ENCODE data around the gene LRRN2. TPM values are rescaled to one million over a fixed set of nuclear protein-coding genes. Genes with fewer than 3 reads are reported as not detected.

LRRN2 gene
- total and polyA plus RNA-seq, 2 donors (not counting 3 experiments of a cell fraction or from before 2014, with no cell fraction given), result not detected

DNA sequence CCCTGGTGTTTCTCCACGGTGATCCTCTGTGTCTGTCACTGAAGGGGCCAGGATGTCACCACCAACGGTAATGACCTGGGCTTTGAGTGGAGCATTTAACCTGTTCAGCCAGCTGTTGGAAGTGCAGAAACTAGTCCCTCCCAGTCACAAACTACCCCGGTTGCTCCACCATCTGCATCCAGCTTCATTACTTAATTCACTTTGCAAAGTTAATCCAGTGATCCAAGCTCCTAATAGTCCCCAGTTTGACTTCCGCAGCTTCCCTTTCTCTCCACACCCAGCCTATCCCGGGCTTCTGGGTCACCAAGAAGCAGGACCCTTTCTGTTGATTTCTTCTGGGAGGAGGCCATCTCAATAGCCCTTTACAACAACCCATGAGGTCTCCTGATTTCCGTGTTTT is 105.9 kb downstream of the LRRN2 start:
- dilution Hi-C loops (cut with MboI; ENCODE audit: extremely low pct_ligation_motif_present, low sequenced_read_pairs), result no loop called here
- H3K27ac ChIP-seq (ENCODE audit: insufficient read depth, low read depth, low read length), result no peak overlapping the region
- H3K4me3 ChIP-seq (replicated peaks in 1 of 3; ENCODE audit: insufficient read depth in 1 of 3, low read depth in 1 of 3, low read length in 3 of 3), result no peak overlapping the region
- H3K9ac ChIP-seq (replicated peaks; ENCODE audit: extremely low read depth, insufficient read depth, low read length), result no peak overlapping the region
- no peak for FAIRE-seq
- H3K9me1 ChIP-seq (replicated peaks; ENCODE audit: control insufficient read depth, extremely low read depth, insufficient read depth, low read length), result no peaks in the 10 kb centered on the region
- no peaks in the 10 kb centered on the region for H3K27me3 ChIP-seq (ENCODE audit: control insufficient read depth in 2 of 2, insufficient read depth in 2 of 2, low read length in 2 of 2)
- H3K79me2 ChIP-seq (ENCODE audit: control insufficient read depth, insufficient read depth, low read length), result no peaks in the 10 kb centered on the region
- H2AFZ ChIP-seq (ENCODE audit: low read depth, low read length), result no peak overlapping the region
- TF ChIP-seq POLR2AphosphoS5 (IDR thresholded peaks at IDR 0.05; ENCODE audit: insufficient read depth, low read depth, low read length) (no peak), FOS (IDR thresholded peaks at IDR 0.05; ENCODE audit: borderline replicate concordance, insufficient read depth, low read length) (no peak), MYC (IDR thresholded peaks at IDR 0.05; ENCODE audit: low read depth, low read length) (no peak), GATA2 (IDR thresholded peaks at IDR 0.05; ENCODE audit: insufficient read depth, insufficient read length, low read depth, low read length) (no peak)
- TF ChIP-seq, protein P1, sequence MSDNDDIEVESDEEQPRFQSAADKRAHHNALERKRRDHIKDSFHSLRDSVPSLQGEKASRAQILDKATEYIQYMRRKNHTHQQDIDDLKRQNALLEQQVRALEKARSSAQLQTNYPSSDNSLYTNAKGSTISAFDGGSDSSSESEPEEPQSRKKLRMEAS (IDR thresholded peaks at IDR 0.05; ENCODE audit: insufficient read depth, insufficient read length), result no peak
- no peaks in the 10 kb centered on the region for H3K36me3 ChIP-seq (ENCODE audit: control insufficient read depth in 2 of 2, extremely low read depth in 1 of 2, insufficient read depth in 2 of 2, low read length in 2 of 2)
- no TSS peak for BruUV-seq (replicated peaks)
- H3K4me1 ChIP-seq (ENCODE audit: control insufficient read depth, extremely low read depth, insufficient read depth, low read length), result no peaks in the 10 kb centered on the region
- H3K4me2 ChIP-seq (ENCODE audit: insufficient read depth, low read length), result no peak overlapping the region
- CTCF ChIA-PET, result interaction anchor here (0.9 to 3.8 kb wide), 4 partner anchors 14 to 228 kb away, joined by 3 to 18 read pairs (median 7); no protein-coding TSS in a partner anchor
- intact Hi-C loops (cut with micrococcal nuclease), result no loop called here
- H3K9me3 ChIP-seq (replicated peaks; ENCODE audit: control insufficient read depth, insufficient read depth, low read length), result no peaks in the 10 kb centered on the region
- no peak for DNase-seq (ENCODE audit: low read depth, low spot score)
- H4K20me1 ChIP-seq (replicated peaks; ENCODE audit: control insufficient read depth, extremely low read depth, insufficient read depth, low read length), result no peaks in the 10 kb centered on the region
- POLR2A ChIA-PET, result interaction anchor here (0.6 kb wide), 1 partner anchor 45 kb away, joined by 3 read pairs; no protein-coding TSS in a partner anchor

DNA sequence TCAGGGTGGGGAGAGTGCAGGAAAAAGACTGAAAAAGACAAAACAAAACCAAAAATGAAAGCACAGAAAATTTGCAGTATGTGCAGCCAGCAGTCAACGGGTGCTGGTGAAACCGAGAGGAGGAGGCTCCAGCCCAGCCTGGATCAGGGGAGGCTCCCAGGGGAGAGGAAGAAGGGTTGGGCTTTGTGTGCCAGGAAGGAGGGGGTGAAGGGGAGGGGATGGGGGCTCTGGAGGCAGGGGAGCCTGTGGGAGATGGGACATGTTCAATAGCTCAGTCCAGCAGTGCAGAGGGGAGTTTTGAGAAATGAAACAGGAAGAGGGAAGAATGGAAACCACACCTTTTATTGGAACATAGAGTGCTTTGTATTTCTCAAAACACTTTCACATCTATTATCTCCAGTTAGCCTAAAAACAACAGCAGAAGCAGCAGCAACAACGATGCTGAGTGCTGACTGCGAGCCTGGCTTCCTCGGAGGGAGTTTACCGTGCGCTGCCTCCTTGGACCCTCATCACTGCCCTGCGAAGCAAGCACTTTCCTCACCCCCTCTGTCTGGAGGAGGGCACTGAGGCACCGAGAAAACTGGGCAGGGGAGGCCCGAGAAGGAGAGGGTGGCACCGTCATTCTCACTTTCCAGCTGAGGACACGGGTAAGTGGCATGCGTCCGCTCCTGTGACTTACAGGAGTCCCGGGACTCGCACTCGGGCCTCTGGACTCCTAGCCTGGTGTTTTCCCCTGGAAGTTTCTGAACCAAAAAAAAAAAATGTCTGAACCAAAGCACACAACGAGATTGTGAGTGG is 106.5 kb downstream of the LRRN2 start:
- no peak for FAIRE-seq
- intact Hi-C loops (cut with micrococcal nuclease) (no loop called here), dilution Hi-C loops (cut with MboI; ENCODE audit: extremely low pct_ligation_motif_present, low sequenced_read_pairs) (no loop called here)
- no peaks in the 10 kb centered on the region for H3K9me1 ChIP-seq (replicated peaks; ENCODE audit: control insufficient read depth, extremely low read depth, insufficient read depth, low read length)
- no peak for DNase-seq (ENCODE audit: low read depth, low spot score)
- POLR2A ChIA-PET, result interaction anchor here (0.6 kb wide), 1 partner anchor 45 kb away, joined by 3 read pairs; no protein-coding TSS in a partner anchor
- H4K20me1 ChIP-seq (replicated peaks; ENCODE audit: control insufficient read depth, extremely low read depth, insufficient read depth, low read length), result no peaks in the 10 kb centered on the region
- H3K9ac ChIP-seq (replicated peaks; ENCODE audit: extremely low read depth, insufficient read depth, low read length), result no peak overlapping the region
- no peaks in the 10 kb centered on the region for H3K36me3 ChIP-seq (ENCODE audit: control insufficient read depth in 2 of 2, extremely low read depth in 1 of 2, insufficient read depth in 2 of 2, low read length in 2 of 2)
- CTCF ChIA-PET, result interaction anchor here (0.9 to 3.8 kb wide), 4 partner anchors 14 to 228 kb away, joined by 3 to 18 read pairs (median 7); no protein-coding TSS in a partner anchor
- no TSS peak for BruUV-seq (replicated peaks)
- no peaks in the 10 kb centered on the region for H3K79me2 ChIP-seq (ENCODE audit: control insufficient read depth, insufficient read depth, low read length)
- peak overlapping the region; percentile 24 for H2AFZ ChIP-seq (ENCODE audit: low read depth, low read length)
- no peaks in the 10 kb centered on the region for H3K4me1 ChIP-seq (ENCODE audit: control insufficient read depth, extremely low read depth, insufficient read depth, low read length)
- H3K4me3 ChIP-seq (replicated peaks in 1 of 3; ENCODE audit: insufficient read depth in 1 of 3, low read depth in 1 of 3, low read length in 3 of 3), result no peak overlapping the region
- no peak overlapping the region for H3K4me2 ChIP-seq (ENCODE audit: insufficient read depth, low read length)
- H3K27me3 ChIP-seq (ENCODE audit: control insufficient read depth in 2 of 2, insufficient read depth in 2 of 2, low read length in 2 of 2), result no peaks in the 10 kb centered on the region
- H3K27ac ChIP-seq (ENCODE audit: insufficient read depth, low read depth, low read length), result no peak overlapping the region
- TF ChIP-seq MYC (IDR thresholded peaks at IDR 0.05; ENCODE audit: low read depth, low read length) (no peak), FOS (IDR thresholded peaks at IDR 0.05; ENCODE audit: borderline replicate concordance, insufficient read depth, low read length) (no peak)
- no peaks in the 10 kb centered on the region for H3K9me3 ChIP-seq (replicated peaks; ENCODE audit: control insufficient read depth, insufficient read depth, low read length)
